ENCODE results near the gene CDH1.

CDH1 gene

GRCh38 chr16:68859828-68860227, 122.7 kb downstream of the CDH1 start:
- DNase-seq, result no peak

DNA sequence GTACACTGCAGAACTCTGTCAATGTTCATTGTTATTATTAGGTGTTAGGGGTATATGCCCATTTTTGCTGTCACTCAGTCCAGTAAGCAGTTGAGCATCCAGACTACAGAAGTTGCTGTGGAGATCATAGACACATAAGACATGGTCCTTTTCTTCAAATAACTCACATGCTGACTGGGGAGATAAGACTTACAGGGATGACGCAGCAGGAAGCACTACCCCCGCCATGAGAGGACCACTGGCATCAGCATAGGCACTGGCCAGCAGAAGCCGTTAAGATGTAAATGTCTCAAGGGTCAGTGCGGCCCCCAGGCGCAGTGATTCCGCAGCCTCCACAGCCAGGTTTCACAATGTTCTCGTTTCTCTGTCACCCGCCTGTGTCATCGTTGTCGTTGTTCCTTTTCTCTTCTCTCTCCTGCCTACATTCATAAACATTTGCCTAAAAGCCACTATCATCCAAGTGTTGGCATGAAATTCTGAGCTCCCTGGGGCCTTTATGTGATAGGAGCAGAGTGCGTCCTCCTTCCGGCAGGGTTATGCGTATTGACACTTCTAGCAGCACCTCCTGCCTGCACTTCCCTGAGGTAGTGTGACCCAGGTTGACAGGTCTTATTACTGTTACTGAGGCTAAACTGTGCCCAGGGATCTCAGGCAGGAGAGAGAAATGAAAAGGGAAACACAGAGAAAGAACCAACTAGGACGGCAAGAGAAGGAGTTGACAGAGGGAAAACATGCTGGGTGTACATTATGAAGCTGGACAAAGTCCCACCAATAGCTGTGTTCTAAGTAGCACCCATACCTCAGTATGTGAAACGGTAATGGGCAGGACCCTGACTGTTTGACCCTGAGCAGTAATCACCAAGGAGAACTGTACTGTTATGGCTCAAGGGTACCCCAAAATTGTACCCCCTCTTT, 124.1 kb downstream of the CDH1 start:
- no peak for DNase-seq

- no peak for DNase-seq
These were observed 129.8 kb downstream of the CDH1 start for GRCh38 chr16:68866933-68867332.

DNA sequence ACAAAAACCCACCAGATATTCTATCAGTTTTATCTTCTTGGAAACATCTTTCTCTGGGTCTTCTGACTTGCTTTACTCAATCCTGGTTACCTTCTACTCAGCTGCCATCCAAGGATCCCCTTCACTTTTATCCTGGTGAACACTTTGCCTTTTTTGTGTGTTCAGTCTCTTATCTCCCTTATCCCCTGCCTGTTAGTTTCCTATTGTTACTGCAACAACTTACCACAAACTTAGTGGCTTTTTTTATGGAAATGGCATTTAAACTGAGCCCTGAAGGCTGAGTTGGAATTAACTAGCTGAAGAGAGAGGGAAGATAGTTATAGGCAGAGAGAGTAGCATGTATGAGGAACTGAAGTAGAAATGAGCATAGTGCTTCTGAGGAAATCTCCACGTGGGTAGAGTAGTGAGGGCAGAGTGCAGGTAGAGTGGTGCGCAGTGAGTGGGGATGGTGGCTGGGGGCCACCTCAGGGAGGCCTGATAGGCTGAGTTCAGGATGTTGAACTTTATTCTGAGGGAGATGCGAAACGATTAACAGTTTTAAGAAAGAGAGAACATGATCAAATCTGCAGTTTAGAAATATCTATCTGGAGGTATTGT, 132.5 kb downstream of the CDH1 start:
- no peak for DNase-seq

DNA sequence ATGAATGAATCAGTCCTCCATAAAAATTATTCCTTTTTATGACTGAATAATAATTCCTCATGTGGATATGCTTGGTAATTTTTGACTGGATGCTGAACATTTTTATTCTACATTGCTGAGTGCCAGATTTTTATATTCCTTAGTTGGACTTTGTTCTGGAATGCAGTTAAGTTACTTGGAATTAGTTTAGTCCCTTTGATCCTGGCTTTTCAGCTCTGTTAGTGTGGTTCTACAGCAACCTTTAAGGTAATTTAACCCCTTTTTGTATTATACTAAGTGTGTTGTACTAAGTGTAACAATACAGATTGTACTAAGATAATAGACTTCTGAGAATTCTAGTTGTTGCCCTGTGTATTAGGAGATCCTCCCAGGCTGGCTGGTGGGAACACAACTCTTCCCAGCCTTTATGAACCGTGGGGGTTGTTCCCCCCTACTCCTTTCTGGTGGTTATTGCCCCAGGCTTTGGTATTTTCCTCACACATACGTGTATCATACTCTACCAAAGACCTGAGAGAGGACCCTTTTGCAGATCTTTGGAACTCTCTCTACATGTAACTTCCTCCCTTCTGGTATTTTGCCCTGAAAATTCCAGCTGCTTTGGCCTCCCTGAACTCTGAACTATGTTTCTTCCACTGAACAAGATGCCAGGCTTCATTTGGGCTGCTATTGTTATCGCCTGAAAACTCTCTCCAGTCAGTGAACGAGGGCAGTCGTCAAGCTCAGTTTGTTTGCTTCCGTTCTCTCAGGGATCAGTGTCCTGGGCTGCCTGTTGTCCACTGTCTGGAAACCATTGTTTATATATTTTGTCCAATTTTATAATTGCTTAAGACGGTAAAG, 136.8 kb downstream of the CDH1 start:
- no peak for DNase-seq

DNA sequence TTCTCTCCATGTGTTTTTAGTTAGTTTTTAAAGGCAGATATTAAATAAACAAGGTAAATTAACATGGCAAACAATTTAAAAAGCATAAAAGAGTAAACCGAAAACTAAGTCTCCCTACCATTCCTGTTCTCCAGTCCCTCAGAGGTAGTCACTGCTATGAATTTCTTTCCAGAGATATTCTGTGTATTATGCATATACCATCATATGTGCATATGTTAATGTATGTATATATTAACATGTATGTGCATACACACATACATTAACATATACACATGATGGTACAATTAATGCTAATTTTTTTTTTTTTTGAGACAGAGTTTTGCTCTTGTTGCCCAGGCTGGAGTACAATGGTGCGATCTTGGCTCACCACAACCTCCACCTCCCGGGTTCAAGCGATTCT, 138.8 kb downstream of the CDH1 start:
- DNase-seq, result no peak

DNA sequence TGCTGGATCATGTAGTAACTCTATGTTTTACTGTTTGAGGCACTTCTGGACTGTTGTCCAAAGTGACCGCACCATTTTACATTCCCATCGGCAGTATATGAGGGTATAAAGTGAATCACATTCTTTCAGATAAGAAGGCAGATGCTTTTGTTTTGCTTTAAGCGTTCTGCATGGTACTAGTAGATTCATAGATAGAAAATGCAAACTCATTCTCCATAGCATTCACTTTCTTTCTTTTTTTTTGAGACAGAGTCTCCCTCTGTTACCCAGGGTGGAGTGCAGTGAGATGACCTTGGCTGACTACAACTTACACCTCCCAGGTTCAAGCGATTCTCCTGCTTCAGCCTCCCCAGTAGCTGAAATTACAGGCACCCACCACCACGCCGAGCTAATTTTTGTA, 146.6 kb downstream of the CDH1 start:
- DNase-seq, result no peak

- no peak for DNase-seq
These were observed 147.3 kb downstream of the CDH1 start for GRCh38 chr16:68884401-68884800.
